ENCODE data around the gene SERPINE2.

SERPINE2 gene

DNA sequence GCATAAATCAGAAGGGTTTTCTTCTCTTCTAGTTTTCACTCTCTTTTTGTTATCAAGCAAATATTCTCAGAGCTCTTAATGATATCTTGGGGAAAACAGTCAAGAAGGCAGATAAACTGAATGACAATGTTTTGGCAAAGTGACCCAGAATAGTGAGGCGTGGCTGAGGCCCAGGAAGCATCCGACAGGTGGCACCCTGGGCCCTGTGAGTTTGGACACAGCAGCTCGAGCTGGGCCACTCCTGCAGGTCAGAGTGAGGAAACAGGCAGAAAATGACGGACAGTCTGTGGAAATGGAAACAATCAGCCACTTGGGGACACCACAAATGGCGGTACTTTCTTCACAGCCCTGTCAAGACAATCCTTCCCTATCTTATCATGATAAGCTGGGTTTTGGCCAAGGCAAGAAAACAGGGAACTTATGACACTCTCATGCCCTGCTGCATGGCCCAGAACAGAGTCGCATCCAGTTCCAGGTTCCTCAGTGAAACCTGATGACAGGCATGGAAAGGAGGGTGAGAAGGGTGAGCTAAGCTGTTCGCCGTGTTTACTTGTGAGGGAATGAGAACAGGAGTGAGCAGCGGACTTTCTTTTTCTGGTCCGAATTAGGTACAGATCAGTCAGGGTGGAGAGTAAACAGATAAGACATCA lies 49.8 kb downstream of the SERPINE2 start:
- DNase-seq (ENCODE audit: low read depth), result no peak
- TF ChIP-seq, protein P1, sequence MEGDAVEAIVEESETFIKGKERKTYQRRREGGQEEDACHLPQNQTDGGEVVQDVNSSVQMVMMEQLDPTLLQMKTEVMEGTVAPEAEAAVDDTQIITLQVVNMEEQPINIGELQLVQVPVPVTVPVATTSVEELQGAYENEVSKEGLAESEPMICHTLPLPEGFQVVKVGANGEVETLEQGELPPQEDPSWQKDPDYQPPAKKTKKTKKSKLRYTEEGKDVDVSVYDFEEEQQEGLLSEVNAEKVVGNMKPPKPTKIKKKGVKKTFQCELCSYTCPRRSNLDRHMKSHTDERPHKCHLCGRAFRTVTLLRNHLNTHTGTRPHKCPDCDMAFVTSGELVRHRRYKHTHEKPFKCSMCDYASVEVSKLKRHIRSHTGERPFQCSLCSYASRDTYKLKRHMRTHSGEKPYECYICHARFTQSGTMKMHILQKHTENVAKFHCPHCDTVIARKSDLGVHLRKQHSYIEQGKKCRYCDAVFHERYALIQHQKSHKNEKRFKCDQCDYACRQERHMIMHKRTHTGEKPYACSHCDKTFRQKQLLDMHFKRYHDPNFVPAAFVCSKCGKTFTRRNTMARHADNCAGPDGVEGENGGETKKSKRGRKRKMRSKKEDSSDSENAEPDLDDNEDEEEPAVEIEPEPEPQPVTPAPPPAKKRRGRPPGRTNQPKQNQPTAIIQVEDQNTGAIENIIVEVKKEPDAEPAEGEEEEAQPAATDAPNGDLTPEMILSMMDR (IDR thresholded peaks at IDR 0.05; ENCODE audit: insufficient read depth, low read depth, low read length, missing control alignments), result peak; percentile 13

DNA sequence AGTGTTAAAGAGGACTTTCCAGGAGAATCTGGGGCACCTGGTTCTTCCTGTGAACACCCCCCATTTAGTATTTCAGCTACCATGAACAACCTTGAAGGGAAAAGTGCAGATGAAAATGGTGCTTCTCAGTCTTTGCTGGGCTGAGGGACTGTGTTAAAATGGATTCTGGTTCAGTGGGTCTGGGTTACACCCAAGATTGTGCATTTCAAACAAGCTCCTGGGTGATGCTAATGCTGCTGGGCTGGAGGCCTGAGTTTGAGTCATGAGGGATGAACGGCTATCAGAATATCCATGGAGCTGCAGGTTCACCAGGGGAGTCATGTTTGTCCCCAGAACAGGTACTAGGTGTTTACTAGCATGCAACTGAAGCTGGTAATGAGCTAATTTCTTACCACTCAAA lies 57.8 kb downstream of the SERPINE2 start:
- TF ChIP-seq, protein P1 (IDR thresholded peaks at IDR 0.05; ENCODE audit: insufficient read depth, low read depth, low read length, missing control alignments), result no peak
- no peak for DNase-seq (ENCODE audit: low read depth)
- no peak overlapping the region for H3K4me3 ChIP-seq (ENCODE audit: low read length)

More for the DNA sequence above, 49.8 kb downstream of the SERPINE2 start:
- H3K4me3 ChIP-seq (ENCODE audit: low read length), result no peak overlapping the region

DNA sequence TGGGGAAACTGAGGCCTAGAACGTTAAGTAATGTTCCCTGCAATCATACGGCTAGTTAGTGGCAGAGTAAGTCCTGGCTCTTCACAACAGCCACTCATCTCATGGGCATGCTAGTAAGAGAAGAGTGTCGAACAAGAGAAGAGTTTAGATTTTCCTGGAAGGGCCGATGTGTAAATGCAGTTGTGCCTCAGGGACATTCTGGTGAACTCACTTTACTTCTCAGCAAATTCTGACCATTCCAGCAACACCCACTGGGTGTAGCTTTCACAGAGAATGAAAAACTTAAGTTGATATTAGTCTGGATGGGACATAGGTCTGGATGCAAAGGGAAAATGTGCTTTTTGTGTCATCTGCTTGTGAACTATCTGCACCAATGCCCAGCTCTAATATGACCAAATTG lies 58.3 kb downstream of the SERPINE2 start:
- TF ChIP-seq, protein P1 (IDR thresholded peaks at IDR 0.05; ENCODE audit: insufficient read depth, low read depth, low read length, missing control alignments), result no peak
- no peak for DNase-seq (ENCODE audit: low read depth)
- no peak overlapping the region for H3K4me3 ChIP-seq (ENCODE audit: low read length)

DNA sequence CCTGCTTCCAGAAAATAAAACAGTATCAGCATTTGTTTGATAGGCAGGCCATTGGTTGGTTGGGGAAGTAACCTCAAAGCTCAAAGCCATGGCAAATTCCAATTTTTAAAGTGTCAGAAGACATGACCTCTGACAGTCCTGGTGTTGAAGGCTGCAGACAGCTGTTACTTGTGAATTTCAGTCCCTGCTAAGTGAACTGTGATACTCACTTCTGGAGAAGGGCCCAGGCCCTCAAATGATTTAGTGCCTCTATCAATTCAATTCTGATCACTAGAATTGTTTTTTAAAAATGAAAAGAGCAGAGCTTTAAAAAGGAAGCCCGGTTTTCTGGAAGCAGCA lies 58.7 kb downstream of the SERPINE2 start:
- no peak for DNase-seq (ENCODE audit: low read depth)
- TF ChIP-seq, protein P1 (IDR thresholded peaks at IDR 0.05; ENCODE audit: insufficient read depth, low read depth, low read length, missing control alignments), result no peak
- H3K4me3 ChIP-seq (ENCODE audit: low read length), result no peak overlapping the region

DNA sequence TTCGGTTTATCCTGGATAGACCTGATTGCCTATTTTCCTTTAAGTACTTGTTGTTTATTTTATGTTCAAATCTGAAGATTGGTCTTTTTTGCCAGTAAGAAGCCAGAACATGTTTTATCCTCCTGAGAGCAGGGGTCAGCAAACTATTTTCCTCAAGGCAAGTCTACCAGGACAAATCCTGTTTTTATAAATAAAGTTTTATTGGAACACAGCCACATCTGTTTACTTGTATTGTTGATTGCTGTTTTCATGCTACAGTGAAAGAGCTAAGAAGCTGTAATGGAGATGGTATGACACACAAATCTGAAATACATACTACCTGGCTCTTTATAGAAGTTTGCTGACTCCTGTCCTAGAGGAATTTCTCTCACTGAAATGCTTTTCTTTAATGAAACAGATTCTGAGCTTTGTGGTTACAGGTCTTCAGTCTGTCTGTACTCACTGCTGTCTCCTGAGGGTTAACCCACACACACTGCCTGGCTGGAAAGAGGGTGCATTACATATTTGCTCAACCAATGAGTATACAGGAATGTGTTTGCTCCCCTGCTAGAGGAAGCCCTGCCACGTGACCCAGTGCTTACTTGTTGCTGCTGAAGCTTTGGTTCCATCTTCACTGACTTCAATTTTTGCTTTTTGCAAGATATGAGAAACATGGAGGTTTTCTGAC lies 59.2 kb downstream of the SERPINE2 start:
- H3K4me3 ChIP-seq (ENCODE audit: low read length), result no peak overlapping the region
- no peak for DNase-seq (ENCODE audit: low read depth)
- TF ChIP-seq, protein P1 (IDR thresholded peaks at IDR 0.05; ENCODE audit: insufficient read depth, low read depth, low read length, missing control alignments), result no peak

DNA sequence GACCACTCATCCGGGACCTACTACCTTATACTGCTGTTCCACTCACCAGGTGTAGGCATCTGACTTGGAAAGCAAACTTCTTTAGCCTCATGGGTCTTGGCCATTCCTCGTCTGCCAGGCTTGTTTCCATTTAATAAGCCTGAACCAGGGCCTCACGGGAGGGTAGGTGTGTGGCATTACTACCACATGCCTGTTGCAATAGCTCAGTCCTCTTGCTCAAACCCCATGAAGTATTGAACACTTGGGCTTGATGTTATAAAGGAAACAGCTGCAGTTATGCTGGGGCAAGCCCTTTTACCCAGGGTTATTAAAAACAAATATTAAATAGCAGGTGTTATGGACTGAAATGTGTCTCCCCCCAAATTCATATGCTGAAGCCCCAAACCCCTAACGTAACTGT lies 60.6 kb downstream of the SERPINE2 start:
- DNase-seq (ENCODE audit: low read depth), result no peak
- H3K4me3 ChIP-seq (ENCODE audit: low read length), result no peak overlapping the region
- TF ChIP-seq, protein P1 (IDR thresholded peaks at IDR 0.05; ENCODE audit: insufficient read depth, low read depth, low read length, missing control alignments), result no peak
